DOHH2 (cell line): Measurements from ENCODE around the gene SCG5.

ENCODE experiments used
- CTCF ChIP-seq: fragments of 200-600 bp; sonication (generic); IDR thresholded peaks from one replicate; pipeline ENCODE4 v1.5.1; 2014; ENCODE audit warnings: antibody characterized with exemption, mild to moderate bottlenecking, low read depth, low read length; ENCODE audit not compliant: poor library complexity, severe bottlenecking
- EZH2phosphoT487 ChIP-seq: fragments of 200-600 bp; sonication (generic); IDR thresholded peaks from 2 replicates; pipeline ENCODE4 v1.6.1; 2017; ENCODE audit warnings: borderline replicate concordance, mild to moderate bottlenecking, antibody characterized with exemption, low read length, moderate library complexity, mixed read lengths

- TF ChIP-seq CTCF, result no peak
- no peak for TF ChIP-seq EZH2phosphoT487
Observed at GRCh38 chr15:32676169-32676568, 34.7 kb downstream of the SCG5 start.
